ENCODE data around the gene SERPINA9.

GRCh38 chr14:94423453-94424056, 52.4 kb downstream of the SERPINA9 start:
- TF ChIP-seq CTCF (optimal IDR thresholded peaks at IDR 0.05 in 1 of 3, IDR thresholded peaks at IDR 0.05 in 1 of 3, conservative IDR thresholded peaks at IDR 0.05 in 1 of 3; ENCODE audit: extremely low read depth in 1 of 3, insufficient read depth in 2 of 3, low read length in 3 of 3) (peak; percentile 73 to 80 (median 76)), EZH2 (IDR thresholded peaks at IDR 0.05; ENCODE audit: low read length) (no peak)
